Sigmoid colon (tissue), 7 donors: ENCODE results near the gene PNMA8B. TPM values are rescaled to one million over a fixed set of nuclear protein-coding genes. Genes with fewer than 3 reads are reported as not detected.
A peak's percentile ranks its signal among the peaks of the same experiment; 100 is the strongest.

Source experiments
- DNase-seq: peaks from one replicate; pipeline ENCODE4 v3.0.0-alpha.2; 2019
- H3K27ac ChIP-seq, 4 donors: fragments of 200-600 bp; sonication (generic); one replicate each; pipeline ENCODE4 v1.5.1; 2016 to 2019; ENCODE audit warnings: mild to moderate bottlenecking in 1 of 4
- H3K27me3 ChIP-seq, 3 donors: fragments of 200-600 bp; sonication (generic); one replicate each; pipeline ENCODE4 v1.5.1; 2019; ENCODE audit warnings: mild to moderate bottlenecking in 1 of 3
- H3K36me3 ChIP-seq, 4 donors: fragments of 200-600 bp; sonication (generic); one replicate each; pipeline ENCODE4 v1.5.1; 2016 to 2019
- H3K4me1 ChIP-seq, 4 donors: fragments of 200-600 bp; sonication (generic); one replicate each; pipeline ENCODE4 v1.5.1; 2017 to 2019
- H3K4me3 ChIP-seq, 4 donors: fragments of 200-600 bp; sonication (generic); one replicate each; pipeline ENCODE4 v1.5.1; 2017 to 2019; ENCODE audit warnings: mild to moderate bottlenecking in 2 of 4, moderate library complexity in 1 of 4
- H3K9me3 ChIP-seq, 4 donors: fragments of 200-600 bp in 3 of 4; sonication (generic) in 3 of 4; one replicate each; pipeline versions ENCODE4 v1.5.1 to v1.6.1; 2013 to 2019
- CTCF ChIP-seq, 4 experiments: fragments of 450-650 bp in 3 of 4; fragments of 200-600 bp in 1 of 4; IDR thresholded peaks; one replicate each; pipeline ENCODE4 v1.5.1; 2016 to 2019; ENCODE audit warnings: antibody characterized with exemption in 4 of 4, mild to moderate bottlenecking in 3 of 4, moderate library complexity in 2 of 4
- EP300 ChIP-seq, 4 donors: sonication (generic); formaldehyde crosslinking; IDR thresholded peaks; one replicate each; pipeline ENCODE4 v1.6.1; 2017; ENCODE audit warnings: antibody characterized with exemption in 4 of 4
- POLR2A ChIP-seq, 2 donors: fragments of 450-650 bp; IDR thresholded peaks; one replicate each; pipeline ENCODE4 v1.6.1; 2016; ENCODE audit warnings: antibody characterized with exemption in 2 of 2, mild to moderate bottlenecking in 2 of 2, moderate library complexity in 2 of 2
- POLR2AphosphoS5 ChIP-seq, 4 donors: sonication (generic); formaldehyde crosslinking; IDR thresholded peaks; one replicate each; pipeline ENCODE4 v1.6.1; 2017; ENCODE audit warnings: antibody characterized with exemption in 4 of 4
- WGBS, 2 donors: extraction: QIAGEN DNeasy Blood & Tissue Kit; methylation state at CpG; one replicate each; pipeline ENCODE4 v1.1.7; 2013; 5-methylcytosine and 5-hydroxymethylcytosine counted together
- intact Hi-C: fragments of 100-400 bp; cut with DNase I; formaldehyde crosslinking; loops from one replicate; pipeline ENCODE4 v1.15.1; 2023
- polyA plus RNA-seq, 3 donors: library from polyadenylated mRNA; stranded (reverse); fragments of 200-250 nt; gene quantifications; one replicate each; pipeline ENCODE4 v1.2.3, GENCODE V29; 2013
- total RNA-seq, 4 donors: library from RNA; depleted of rRNA; stranded (reverse); fragments of >200 nt; gene quantifications; one replicate each; pipeline ENCODE4 v1.1.0, GENCODE V29; 2016
- donor health status: healthy with polysubstance abuse.
- donor health status: Bipolar disorder and iron deficiency.
- donor health status: healthy.

The PNMA8B gene
- total and polyA plus RNA-seq, 7 donors = 0.60 to 1.9 (median 1.4) TPM; not detected in 1

- peaks cover 0 to 69% (median 54%) of the 10 kb centered on the region in 3 donors for H3K27me3 ChIP-seq
- no peaks in the 10 kb centered on the region for H3K36me3 ChIP-seq
- no peak for TF ChIP-seq POLR2A (IDR thresholded peaks at IDR 0.05)
- TF ChIP-seq POLR2AphosphoS5 (IDR thresholded peaks at IDR 0.05) = no peak
- TF ChIP-seq CTCF (IDR thresholded peaks at IDR 0.05) = no peak
- no peak for TF ChIP-seq EP300 (IDR thresholded peaks at IDR 0.05)
Observed at GRCh38 chr19:46488551-46488950, 7.1 kb downstream of the PNMA8B start.

GRCh38 chr19:46487802-46488445, 7.7 kb downstream of the PNMA8B start:
- DNase-seq = peak; percentile 90
- no peak for TF ChIP-seq POLR2A (IDR thresholded peaks at IDR 0.05)
- peak; percentile 90 to 99 (median 92) for TF ChIP-seq CTCF (IDR thresholded peaks at IDR 0.05)
- no peaks in the 10 kb centered on the region for H3K9me3 ChIP-seq
- H3K4me3 ChIP-seq = peak overlapping the region; percentile 15 to 39 (median 31)
- intact Hi-C loops = loop anchor here (1.0 to 5.0 kb wide), 2 partner anchors 93 to 206 kb away; no protein-coding TSS in a partner anchor
- no peaks in the 10 kb centered on the region for H3K36me3 ChIP-seq
- H3K27ac ChIP-seq = no peak overlapping the region
- H3K27me3 ChIP-seq = peaks cover 0 to 63% (median 48%) of the 10 kb centered on the region in 3 donors
- H3K4me1 ChIP-seq = peaks cover 0 to 36% (median 33%) of the 10 kb centered on the region in 4 donors
- 6% methylated on average over 38 of the region's 38 CpGs for WGBS, 2 donors

More at GRCh38 chr19:46488551-46488950, 7.1 kb downstream of the PNMA8B start:
- 40 to 47% methylated on average over 11 of the region's 11 CpGs for WGBS, 2 donors
- no peaks in the 10 kb centered on the region for H3K9me3 ChIP-seq
- DNase-seq = no peak
- H3K27ac ChIP-seq = no peak overlapping the region
- no peak overlapping the region for H3K4me3 ChIP-seq
- peaks cover 0 to 42% (median 39%) of the 10 kb centered on the region in 4 donors for H3K4me1 ChIP-seq
- intact Hi-C loops = loop anchor here (5.0 kb wide), 1 partner anchor 206 kb away; no protein-coding TSS in a partner anchor

- intact Hi-C loops = loop anchor here (1.0 to 5.0 kb wide), 2 partner anchors 92 to 205 kb away; no protein-coding TSS in a partner anchor
- H3K9me3 ChIP-seq = no peaks in the 10 kb centered on the region
- 18 to 19% methylated on average over 19 of the region's 19 CpGs for WGBS, 2 donors
- peaks cover 0 to 57% (median 41%) of the 10 kb centered on the region in 3 donors for H3K27me3 ChIP-seq
- TF ChIP-seq EP300 (IDR thresholded peaks at IDR 0.05) (no peak), POLR2AphosphoS5 (IDR thresholded peaks at IDR 0.05) (no peak), POLR2A (IDR thresholded peaks at IDR 0.05) (no peak), CTCF (IDR thresholded peaks at IDR 0.05) (no peak)
- H3K4me1 ChIP-seq = peaks cover 0 to 30% (median 26%) of the 10 kb centered on the region in 4 donors
- peak overlapping the region; percentile 15 to 39 (median 31) for H3K4me3 ChIP-seq
- no peaks in the 10 kb centered on the region for H3K36me3 ChIP-seq
- no peak overlapping the region for H3K27ac ChIP-seq
- DNase-seq = no peak
Observed at GRCh38 chr19:46487178-46487801, 8.4 kb downstream of the PNMA8B start.

GRCh38 chr19:46486358-46486757, 9.3 kb downstream of the PNMA8B start:
- intact Hi-C loops = loop anchor here (5.0 kb wide), 1 partner anchor 204 kb away; no protein-coding TSS in a partner anchor
- no peak for DNase-seq
- H3K4me1 ChIP-seq = peaks cover 0 to 32% (median 28%) of the 10 kb centered on the region in 4 donors
- peaks cover 0 to 47% (median 32%) of the 10 kb centered on the region in 3 donors for H3K27me3 ChIP-seq
- H3K27ac ChIP-seq = no peak overlapping the region
- 63 to 84% methylated on average over 3 of the region's 3 CpGs for WGBS, 2 donors
- H3K36me3 ChIP-seq = no peaks in the 10 kb centered on the region
- no peaks in the 10 kb centered on the region for H3K9me3 ChIP-seq
- H3K4me3 ChIP-seq = no peak overlapping the region
- TF ChIP-seq EP300 (IDR thresholded peaks at IDR 0.05) = no peak
- no peak for TF ChIP-seq CTCF (IDR thresholded peaks at IDR 0.05)
- no peak for TF ChIP-seq POLR2AphosphoS5 (IDR thresholded peaks at IDR 0.05)
- no peak for TF ChIP-seq POLR2A (IDR thresholded peaks at IDR 0.05)
